Karpas-422 (cell line): ENCODE data around the gene ERBIN. TPM values are rescaled to one million over a fixed set of nuclear protein-coding genes. Genes with fewer than 3 reads are reported as not detected.
"Not testable (repeated sequence)": the region's sequence is repeated elsewhere in the genome, so short reads cannot be mapped to it uniquely, and the experiment has no call there.

ENCODE experiments used
- DNase-seq: peaks from one replicate; pipeline ENCODE4 v3.0.0-alpha.2; 2015
- H2AFZ ChIP-seq: fragments of 200-600 bp; sonication (generic); 2 replicates; pipeline ENCODE4 v1.6.1; 2014; ENCODE audit warnings: antibody characterized with exemption, low read length, mixed read lengths
- H3K27ac ChIP-seq: fragments of 200-600 bp; sonication (generic); 2 replicates; pipeline ENCODE4 v1.5.1; 2014; ENCODE audit warnings: mild to moderate bottlenecking, low read length, moderate library complexity
- H3K27me3 ChIP-seq: fragments of 200-600 bp; sonication (generic); 2 replicates; pipeline ENCODE4 v1.6.1; 2014; ENCODE audit warnings: low read length, mixed read lengths
- H3K36me3 ChIP-seq: fragments of 200-600 bp; sonication (generic); 2 replicates; pipeline ENCODE4 v1.6.1; 2014; ENCODE audit warnings: low read length, mixed read lengths; ENCODE audit not compliant: insufficient read depth
- H3K4me1 ChIP-seq: fragments of 200-600 bp; sonication (generic); 2 replicates; pipeline ENCODE4 v1.6.1; 2014; ENCODE audit warnings: mild to moderate bottlenecking, low read length, mixed read lengths
- H3K4me2 ChIP-seq: fragments of 200-600 bp; sonication (generic); 2 replicates; pipeline ENCODE4 v1.6.1; 2014; ENCODE audit warnings: low read length, low read depth, mild to moderate bottlenecking; ENCODE audit not compliant: poor library complexity, severe bottlenecking
- H3K4me3 ChIP-seq: fragments of 200-600 bp; sonication (generic); 2 replicates; pipeline ENCODE4 v1.5.1; 2014; ENCODE audit warnings: mild to moderate bottlenecking, antibody characterized with exemption, low read length, mixed read lengths
- H3K79me2 ChIP-seq: fragments of 200-600 bp; sonication (generic); 2 replicates; pipeline ENCODE4 v1.6.1; 2014; ENCODE audit warnings: mild to moderate bottlenecking, low read length, mixed read lengths
- H3K9ac ChIP-seq: fragments of 200-600 bp; sonication (generic); 2 replicates; pipeline ENCODE4 v1.6.0; 2014; ENCODE audit warnings: low read length
- H3K9me2 ChIP-seq: fragments of 200-600 bp; sonication (generic), shearing (Covaris generic); replicated peaks from 2 replicates; pipeline ENCODE4 v1.6.0; 2014; ENCODE audit warnings: mild to moderate bottlenecking, low read length, moderate library complexity; ENCODE audit not compliant: insufficient read depth
- H3K9me3 ChIP-seq: fragments of 300-700, 200-600 bp; sonication (generic); 2 replicates; pipeline ENCODE4 v1.6.1; 2014; ENCODE audit warnings: low read length, mixed read lengths
- H4K20me1 ChIP-seq: fragments of 200-600 bp; sonication (generic); 2 replicates; pipeline ENCODE4 v1.6.1; 2014; ENCODE audit warnings: mild to moderate bottlenecking, antibody characterized with exemption, low read length, low read depth; ENCODE audit not compliant: insufficient read depth
- total RNA-seq: library from RNA; depleted of rRNA; stranded (reverse); fragments of >200 nt; shearing (Covaris generic); gene quantifications from 2 replicates; pipeline ENCODE4 v1.2.3, GENCODE V29; 2014; ENCODE audit warnings: low replicate concordance

The ERBIN gene
- total RNA-seq, 1 experiment from 2014 or later = 203 TPM

DNA sequence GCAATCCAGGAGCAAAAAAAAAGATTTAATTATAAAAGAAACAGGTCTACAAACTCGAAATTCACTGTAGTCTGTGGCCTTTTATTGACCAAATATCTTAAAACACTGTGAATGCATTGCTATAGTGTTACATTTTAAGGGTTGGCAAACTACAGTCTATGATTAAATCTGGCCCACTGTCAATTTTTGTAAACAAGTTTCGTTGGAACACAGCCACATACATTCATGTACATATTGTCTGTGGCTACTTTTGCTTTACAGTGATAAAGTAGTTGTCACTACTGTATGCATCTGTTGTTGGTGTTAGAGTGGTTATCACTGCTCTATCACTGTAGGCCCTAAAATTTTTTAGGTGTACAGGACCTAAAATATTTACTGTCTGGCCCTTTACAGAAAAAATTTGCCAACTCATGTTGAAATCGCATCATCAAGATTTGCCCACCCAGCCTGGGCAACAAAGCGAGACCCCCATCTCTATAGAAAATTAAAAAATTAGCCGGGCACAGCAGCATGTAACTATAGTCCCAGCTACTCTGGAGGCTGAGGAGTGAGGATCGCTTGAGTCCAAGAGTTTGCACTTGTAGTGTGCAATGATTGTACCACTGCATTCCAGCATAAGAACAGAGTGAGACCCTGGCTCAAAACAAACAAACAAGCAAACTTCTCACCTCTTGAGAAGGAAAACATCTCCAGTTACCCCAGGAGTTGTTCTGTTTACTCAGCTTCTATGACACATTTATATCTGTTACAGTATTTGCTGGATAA is 89.0 kb downstream of the ERBIN start:
- no peaks in the 10 kb centered on the region for H3K9me3 ChIP-seq
- peaks cover 21% of the 10 kb centered on the region; the same call in 1 of the 2 replicates for H3K36me3 ChIP-seq
- H3K79me2 ChIP-seq = peaks cover 83% of the 10 kb centered on the region
- no peak overlapping the region for H2AFZ ChIP-seq
- H4K20me1 ChIP-seq = no peaks in the 10 kb centered on the region
- no peak for DNase-seq
- no peaks in the 10 kb centered on the region for H3K27me3 ChIP-seq
- H3K9ac ChIP-seq = no peak overlapping the region
- no peaks in the 10 kb centered on the region for H3K9me2 ChIP-seq
- H3K4me1 ChIP-seq = no peaks in the 10 kb centered on the region
- H3K4me2 ChIP-seq = no peak overlapping the region
- no peak overlapping the region for H3K4me3 ChIP-seq
- H3K27ac ChIP-seq = no peak overlapping the region

DNA sequence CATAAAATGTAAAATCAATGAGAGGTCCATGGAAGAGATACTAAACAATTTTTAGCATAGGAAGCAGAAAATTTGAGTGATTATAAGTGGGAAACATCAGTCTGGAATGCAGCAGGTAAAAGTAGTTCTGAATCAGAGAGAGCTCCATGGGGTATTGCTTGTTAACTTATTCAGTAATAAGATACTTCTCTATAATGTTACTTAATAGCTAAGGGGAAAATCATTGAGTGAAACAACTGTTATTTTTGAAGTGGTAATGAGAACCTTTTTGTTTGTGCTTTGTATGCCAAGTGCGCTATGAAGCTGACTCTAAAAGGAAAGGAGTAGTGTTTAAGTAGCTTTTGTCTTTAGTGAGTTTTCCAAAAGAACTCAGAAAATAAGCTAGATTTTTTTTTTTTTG is 95.2 kb downstream of the ERBIN start:
- H3K27ac ChIP-seq = no peak overlapping the region
- no peaks in the 10 kb centered on the region for H3K9me2 ChIP-seq
- H3K9ac ChIP-seq = no peak overlapping the region
- no peaks in the 10 kb centered on the region for H3K9me3 ChIP-seq
- no peaks in the 10 kb centered on the region for H4K20me1 ChIP-seq
- H2AFZ ChIP-seq = no peak overlapping the region
- H3K27me3 ChIP-seq = no peaks in the 10 kb centered on the region
- H3K4me1 ChIP-seq = no peaks in the 10 kb centered on the region
- H3K4me2 ChIP-seq = no peak overlapping the region
- H3K79me2 ChIP-seq = peaks cover 57% of the 10 kb centered on the region
- no peak for DNase-seq
- no peak overlapping the region for H3K4me3 ChIP-seq
- H3K36me3 ChIP-seq = peaks cover 39% of the 10 kb centered on the region

DNA sequence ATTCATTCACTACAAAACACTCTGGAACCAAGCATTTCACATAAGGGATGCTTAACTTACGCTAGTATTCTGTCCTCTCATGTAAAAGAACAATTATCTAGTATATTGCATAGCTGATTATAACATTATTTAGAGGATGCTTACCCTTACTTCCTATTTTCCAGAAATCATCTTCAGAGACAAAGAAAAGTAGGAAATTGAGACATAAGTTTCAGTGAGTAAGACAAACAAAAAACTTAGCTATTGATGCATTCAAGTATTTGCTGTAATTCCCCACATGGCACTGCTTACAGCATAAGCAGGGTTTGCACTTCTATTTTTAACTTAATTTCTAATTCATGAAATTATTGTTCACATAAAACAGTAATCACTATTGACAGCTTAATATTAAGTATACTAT is 112.9 kb downstream of the ERBIN start:
- no peaks in the 10 kb centered on the region for H3K27me3 ChIP-seq
- H3K36me3 ChIP-seq = peaks cover 54% of the 10 kb centered on the region; the same call in 1 of the 2 replicates
- no peak overlapping the region for H3K27ac ChIP-seq
- H3K9ac ChIP-seq = no peak overlapping the region
- no peak overlapping the region for H3K4me2 ChIP-seq
- H3K9me3 ChIP-seq = no peaks in the 10 kb centered on the region
- H3K4me1 ChIP-seq = no peaks in the 10 kb centered on the region
- no peak overlapping the region for H2AFZ ChIP-seq
- H3K4me3 ChIP-seq = no peak overlapping the region
- DNase-seq = no peak
- no peaks in the 10 kb centered on the region for H4K20me1 ChIP-seq
- peaks cover 12% of the 10 kb centered on the region; the same call in 1 of the 2 replicates for H3K79me2 ChIP-seq
- no peaks in the 10 kb centered on the region for H3K9me2 ChIP-seq

DNA sequence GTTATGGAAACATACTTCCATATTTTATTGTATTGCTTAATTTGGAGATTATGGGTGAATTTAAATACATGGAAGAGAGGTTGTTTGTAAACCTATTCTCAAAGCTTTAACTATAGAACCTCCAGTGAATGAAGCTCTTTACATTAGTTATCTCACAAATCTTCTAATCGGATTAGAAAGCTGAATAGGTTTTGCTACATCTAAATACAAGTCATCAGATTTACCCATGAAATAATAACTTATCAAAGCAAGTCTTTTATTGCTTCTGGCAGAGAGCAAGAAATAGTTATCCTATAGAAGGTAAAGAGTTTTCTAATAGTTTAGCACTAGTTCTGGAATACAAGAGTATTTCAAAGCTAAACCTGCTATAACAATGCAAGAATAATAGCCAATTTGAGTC is 113.3 kb downstream of the ERBIN start:
- H2AFZ ChIP-seq = no peak overlapping the region
- H3K4me3 ChIP-seq = no peak overlapping the region
- no peaks in the 10 kb centered on the region for H4K20me1 ChIP-seq
- no peaks in the 10 kb centered on the region for H3K9me3 ChIP-seq
- peaks cover 12% of the 10 kb centered on the region; the same call in 1 of the 2 replicates for H3K79me2 ChIP-seq
- no peaks in the 10 kb centered on the region for H3K27me3 ChIP-seq
- H3K4me2 ChIP-seq = no peak overlapping the region
- H3K36me3 ChIP-seq = peaks cover 54% of the 10 kb centered on the region; the same call in 1 of the 2 replicates
- H3K27ac ChIP-seq = no peak overlapping the region
- no peak overlapping the region for H3K9ac ChIP-seq
- H3K9me2 ChIP-seq = no peaks in the 10 kb centered on the region
- no peaks in the 10 kb centered on the region for H3K4me1 ChIP-seq
- no peak for DNase-seq

DNA sequence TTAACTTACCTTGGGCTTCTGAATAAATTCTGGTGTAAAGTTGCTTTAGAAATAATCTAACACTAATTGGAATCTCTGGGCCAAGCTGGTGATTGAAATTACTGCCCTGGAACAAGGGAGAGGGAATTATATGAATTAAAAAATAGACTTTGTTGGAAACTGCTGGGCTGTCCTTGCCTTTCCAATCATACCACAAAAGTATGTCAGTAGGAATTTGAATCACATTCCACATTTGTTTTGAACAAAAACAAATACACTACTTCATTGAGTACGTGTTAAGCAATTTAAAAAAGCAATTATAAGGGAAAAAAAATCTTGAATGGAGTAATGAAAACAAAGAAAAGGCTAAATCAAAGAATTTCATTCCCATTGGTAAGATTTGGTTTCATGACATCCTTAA is 115.3 kb downstream of the ERBIN start:
- Histone ChIP-seq H3K9ac (no peak overlapping the region), H4K20me1 (no peaks in the 10 kb centered on the region), H2AFZ (no peak overlapping the region), H3K9me2 (no peaks in the 10 kb centered on the region), H3K36me3 (peaks cover 59% of the 10 kb centered on the region), H3K4me2 (no peak overlapping the region), H3K4me3 (no peak overlapping the region), H3K27me3 (no peaks in the 10 kb centered on the region), H3K79me2 (peaks cover 9% of the 10 kb centered on the region; the same call in 1 of the 2 replicates), H3K27ac (no peak overlapping the region), H3K9me3 (no peaks in the 10 kb centered on the region), H3K4me1 (no peaks in the 10 kb centered on the region)
- DNase-seq = no peak

DNA sequence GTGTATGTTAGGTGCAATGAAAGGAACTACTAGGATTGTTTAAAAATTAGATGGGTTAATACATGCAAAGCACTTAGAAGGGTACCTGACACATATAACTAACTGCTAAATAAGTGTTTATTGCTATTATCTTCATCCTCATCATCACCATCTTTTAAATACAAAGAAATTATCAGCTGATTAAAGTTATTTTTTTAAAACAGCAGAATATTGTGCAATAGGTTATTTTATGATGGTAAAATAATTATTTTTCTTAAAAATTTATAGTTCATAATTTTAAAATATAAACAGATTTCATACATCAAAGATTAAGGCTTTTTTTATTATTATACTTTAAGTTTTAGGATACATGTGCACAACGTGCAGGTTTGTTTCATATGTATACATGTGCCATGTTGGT is 130.9 kb downstream of the ERBIN start:
- no peaks in the 10 kb centered on the region for H4K20me1 ChIP-seq
- no peak for DNase-seq
- no peak overlapping the region for H3K4me3 ChIP-seq
- H3K4me1 ChIP-seq = no peaks in the 10 kb centered on the region
- no peak overlapping the region for H3K4me2 ChIP-seq
- peaks cover 33% of the 10 kb centered on the region for H3K79me2 ChIP-seq
- no peak overlapping the region for H3K9ac ChIP-seq
- peaks cover 45% of the 10 kb centered on the region for H3K36me3 ChIP-seq
- no peaks in the 10 kb centered on the region for H3K27me3 ChIP-seq
- H3K27ac ChIP-seq = no peak overlapping the region
- no peaks in the 10 kb centered on the region; the same call in 1 of the 2 replicates for H3K9me3 ChIP-seq
- H2AFZ ChIP-seq = no peak overlapping the region
- H3K9me2 ChIP-seq = no peaks in the 10 kb centered on the region

DNA sequence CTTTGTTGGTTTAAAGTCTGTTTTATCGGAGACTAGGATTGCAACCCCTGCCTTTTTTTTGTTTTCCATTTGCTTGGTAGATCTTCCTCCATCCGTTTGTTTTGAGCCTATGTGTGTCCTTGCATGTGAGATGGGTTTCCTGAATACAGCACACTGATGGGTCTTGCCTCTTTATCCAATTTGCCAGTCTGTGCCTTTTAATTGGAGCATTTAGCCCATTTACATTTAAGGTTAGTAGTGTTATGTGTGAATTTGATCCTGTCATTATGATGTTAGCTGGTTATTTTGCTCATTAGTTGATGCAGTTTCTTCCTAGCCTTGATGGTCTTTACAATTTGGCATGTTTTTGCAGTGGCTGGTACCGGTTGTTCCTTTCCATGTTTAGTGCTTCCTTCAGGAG is 134.9 kb downstream of the ERBIN start:
- not testable (repeated sequence) for H3K9ac ChIP-seq, H3K4me1 ChIP-seq, H3K4me3 ChIP-seq, H3K4me2 ChIP-seq, H2AFZ ChIP-seq, H3K27ac ChIP-seq, H3K27me3 ChIP-seq, DNase-seq, H3K9me2 ChIP-seq, H4K20me1 ChIP-seq, H3K9me3 ChIP-seq
- H3K79me2 ChIP-seq = peaks cover 36% of the 10 kb centered on the region
- H3K36me3 ChIP-seq = peaks cover 16% of the 10 kb centered on the region

DNA sequence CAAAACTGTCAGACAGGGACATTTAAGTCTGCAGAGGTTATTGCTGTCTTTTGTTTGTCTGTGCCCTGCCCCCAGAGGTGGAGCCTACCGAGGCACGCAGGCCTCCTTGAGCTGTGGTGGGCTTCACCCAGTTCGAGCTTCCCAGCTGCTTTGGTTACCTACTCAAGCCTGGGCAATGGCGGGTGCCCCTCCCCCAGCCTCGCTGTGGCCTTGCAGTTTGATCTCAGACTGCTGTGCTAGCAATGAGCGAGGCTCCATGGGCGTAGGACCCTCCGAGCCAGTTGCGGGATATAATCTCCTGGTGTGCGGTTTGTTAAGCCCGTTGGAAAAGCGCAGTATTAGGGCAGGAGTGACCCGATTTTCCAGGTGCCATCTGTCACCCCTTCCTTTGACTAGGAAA is 136.7 kb downstream of the ERBIN start:
- Histone ChIP-seq H3K79me2 (peaks cover 42% of the 10 kb centered on the region), H3K36me3 (peaks cover 19% of the 10 kb centered on the region; the same call in 1 of the 2 replicates)
- DNase-seq, H3K9me2 ChIP-seq, H3K4me1 ChIP-seq, H4K20me1 ChIP-seq, H3K27ac ChIP-seq, H3K4me2 ChIP-seq, H3K9me3 ChIP-seq, H3K9ac ChIP-seq, H3K4me3 ChIP-seq, H2AFZ ChIP-seq, H3K27me3 ChIP-seq: not testable (repeated sequence)
